Measurements from ENCODE around the gene IGFBP7. TPM values are rescaled to one million over a fixed set of nuclear protein-coding genes. Genes with fewer than 3 reads are reported as not detected.
A peak's percentile ranks its signal among the peaks of the same experiment; 100 is the strongest.

The IGFBP7 gene
- total RNA-seq, 1 donor from 2014 or later = 6,655 TPM

GRCh38 chr4:57073559-57073958, 36.6 kb downstream of the IGFBP7 start:
- Histone ChIP-seq H3K4me1 (peaks cover 20 to 65% of the 10 kb centered on the region in 2 donors), H3K4me3 (no peak overlapping the region), H3K27ac (peak overlapping the region; percentile 59 to 80), H3K27me3 (no peaks in the 10 kb centered on the region), H3K36me3 (peaks cover 3 to 13% of the 10 kb centered on the region in 2 donors), H3K9me3 (no peaks in the 10 kb centered on the region)
- intact Hi-C loops (cut with DNase I) = no loop called here
- no peak for TF ChIP-seq CTCF (IDR thresholded peaks at IDR 0.05)
- DNase-seq (ENCODE audit: low spot score in 2 of 2) = no peak

GRCh38 chr4:57071326-57071725, 38.9 kb downstream of the IGFBP7 start:
- intact Hi-C loops (cut with DNase I) = no loop called here
- DNase-seq (ENCODE audit: low spot score in 2 of 2) = peak in 1 of 2 donors; percentile 75
- Histone ChIP-seq H3K4me1 (peaks cover 18 to 63% of the 10 kb centered on the region in 2 donors), H3K27ac (peak overlapping the region; percentile 59 to 80), H3K4me3 (no peak overlapping the region), H3K9me3 (no peaks in the 10 kb centered on the region), H3K36me3 (peaks cover under 1 to 11% of the 10 kb centered on the region in 2 donors), H3K27me3 (no peaks in the 10 kb centered on the region)
- no peak for TF ChIP-seq CTCF (IDR thresholded peaks at IDR 0.05)

- Histone ChIP-seq H3K4me1 (peaks cover 9 to 69% of the 10 kb centered on the region in 2 donors), H3K9me3 (no peaks in the 10 kb centered on the region), H3K36me3 (peaks cover 0 to 6% of the 10 kb centered on the region in 2 donors), H3K4me3 (no peak overlapping the region), H3K27me3 (no peaks in the 10 kb centered on the region), H3K27ac (peak overlapping the region; percentile 90 to 93)
- intact Hi-C loops (cut with DNase I) = no loop called here
- no peak for TF ChIP-seq CTCF (IDR thresholded peaks at IDR 0.05)
- no peak for DNase-seq (ENCODE audit: low spot score in 2 of 2)
Observed at GRCh38 chr4:57070461-57070860, 39.7 kb downstream of the IGFBP7 start.

GRCh38 chr4:57068237-57068981, 41.8 kb downstream of the IGFBP7 start:
- Histone ChIP-seq H3K36me3 (peaks cover 0 to 6% of the 10 kb centered on the region in 2 donors), H3K4me3 (no peak overlapping the region), H3K27me3 (no peaks in the 10 kb centered on the region), H3K27ac (peak overlapping the region; percentile 90 to 93), H3K4me1 (peaks cover 10 to 71% of the 10 kb centered on the region in 2 donors), H3K9me3 (no peaks in the 10 kb centered on the region)
- DNase-seq (ENCODE audit: low spot score in 2 of 2) = no peak
- no peak for TF ChIP-seq CTCF (IDR thresholded peaks at IDR 0.05)
- intact Hi-C loops (cut with DNase I) = no loop called here

- no peak for DNase-seq (ENCODE audit: low spot score in 2 of 2)
- Histone ChIP-seq H3K27me3 (no peaks in the 10 kb centered on the region), H3K36me3 (peaks cover 0 to 6% of the 10 kb centered on the region in 2 donors), H3K9me3 (no peaks in the 10 kb centered on the region), H3K27ac (peak overlapping the region; percentile 90 to 93), H3K4me1 (peaks cover 10 to 77% of the 10 kb centered on the region in 2 donors), H3K4me3 (peak overlapping the region; percentile 6 to 19)
- intact Hi-C loops (cut with DNase I) = no loop called here
- no peak for TF ChIP-seq CTCF (IDR thresholded peaks at IDR 0.05)
Observed at GRCh38 chr4:57065730-57066482, 44.3 kb downstream of the IGFBP7 start.
